ENCODE results near the gene WWC2. TPM values are rescaled to one million over a fixed set of nuclear protein-coding genes. Genes with fewer than 3 reads are reported as not detected.

Gene WWC2
- total and polyA plus RNA-seq, 3 experiments from 2014 or later, result 0.80 to 1.7 (median 0.85) TPM

- H3K27me3 Mint-ChIP-seq, result peaks cover 0 to 21% of the 10 kb centered on the region in 2 donors
Observed at GRCh38 chr4:183241322-183241640, 142.2 kb downstream of the WWC2 start.

DNA sequence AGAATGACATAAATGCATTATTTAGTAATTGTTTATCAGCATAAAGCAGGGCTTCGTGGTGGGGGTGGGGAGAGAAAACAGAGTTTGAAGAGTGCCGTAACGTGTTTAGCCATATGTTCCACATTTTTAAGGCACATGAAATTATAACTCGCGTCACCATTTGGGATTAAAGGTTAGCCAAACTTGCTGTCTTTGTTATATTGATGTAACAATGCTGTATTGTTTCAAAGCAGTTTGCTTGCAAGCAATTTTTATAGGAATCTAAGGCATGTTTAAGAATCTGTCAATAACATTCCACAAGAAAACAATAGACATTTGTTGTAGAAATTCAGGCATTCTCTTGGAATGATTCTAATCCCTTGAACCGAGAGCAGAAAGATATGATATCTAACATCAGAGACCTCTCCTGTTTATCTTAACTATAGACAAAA, 142.7 kb downstream of the WWC2 start:
- CTCF ChIA-PET, result interaction anchor here (1.1 kb wide), 1 partner anchor 303 kb away, joined by 3 read pairs; no protein-coding TSS in a partner anchor
- peaks cover 0 to 6% (median 0%) of the 10 kb centered on the region in 3 donors for H3K36me3 Mint-ChIP-seq
- H3K4me1 Mint-ChIP-seq, result no peaks in the 10 kb centered on the region
- DNase-seq, result no peak
- no peak overlapping the region for H3K4me3 Mint-ChIP-seq
- no peak overlapping the region for H3K27ac ChIP-seq (ENCODE audit: low read depth, low read length)
- no peaks in the 10 kb centered on the region for H3K27me3 ChIP-seq (ENCODE audit: insufficient read depth, low read length, poor library complexity, severe bottlenecking)
- peak overlapping the region in 1 of 8 donors; percentile 21 for H3K27ac Mint-ChIP-seq
- no peak overlapping the region for H3K4me3 ChIP-seq (ENCODE audit: low read length)
- no peaks in the 10 kb centered on the region for H3K9me3 Mint-ChIP-seq
- no peaks in the 10 kb centered on the region for H3K4me1 ChIP-seq (ENCODE audit: insufficient read depth, low read length)
- POLR2A ChIA-PET, result no interaction called here
- H3K36me3 ChIP-seq (ENCODE audit: insufficient read depth, low read length), result no peaks in the 10 kb centered on the region
- H3K27me3 Mint-ChIP-seq, result peaks cover 0 to 21% of the 10 kb centered on the region in 2 donors
- no peaks in the 10 kb centered on the region for H3K9me3 ChIP-seq (ENCODE audit: low read length)

More at GRCh38 chr4:183241322-183241640, 142.2 kb downstream of the WWC2 start:
- H3K27ac Mint-ChIP-seq, result no peak overlapping the region
- H3K9me3 ChIP-seq (ENCODE audit: low read length), result no peaks in the 10 kb centered on the region
- H3K27ac ChIP-seq (ENCODE audit: low read depth, low read length), result no peak overlapping the region
- no peaks in the 10 kb centered on the region for H3K36me3 ChIP-seq (ENCODE audit: insufficient read depth, low read length)
- peaks cover 0 to 11% (median 0%) of the 10 kb centered on the region in 3 donors for H3K36me3 Mint-ChIP-seq
- no peaks in the 10 kb centered on the region for H3K4me1 Mint-ChIP-seq
- no peaks in the 10 kb centered on the region for H3K9me3 Mint-ChIP-seq
- POLR2A ChIA-PET, result no interaction called here
- DNase-seq, result no peak
- no peak overlapping the region for H3K4me3 ChIP-seq (ENCODE audit: low read length)
- H3K27me3 ChIP-seq (ENCODE audit: insufficient read depth, low read length, poor library complexity, severe bottlenecking), result no peaks in the 10 kb centered on the region
- CTCF ChIA-PET, result interaction anchor here (1.1 kb wide), 1 partner anchor 303 kb away, joined by 3 read pairs; no protein-coding TSS in a partner anchor
- no peaks in the 10 kb centered on the region for H3K4me1 ChIP-seq (ENCODE audit: insufficient read depth, low read length)
- H3K4me3 Mint-ChIP-seq, result no peak overlapping the region

- CTCF ChIA-PET, result no interaction called here
- no peaks in the 10 kb centered on the region for H3K4me1 ChIP-seq (ENCODE audit: insufficient read depth, low read length)
- Mint-ChIP-seq H3K36me3 (peaks cover 0 to 4% (median 0%) of the 10 kb centered on the region in 3 donors), H3K4me3 (no peak overlapping the region), H3K27ac (no peak overlapping the region), H3K9me3 (no peaks in the 10 kb centered on the region), H3K4me1 (no peaks in the 10 kb centered on the region), H3K27me3 (peaks cover 0 to 21% of the 10 kb centered on the region in 2 donors)
- H3K27ac ChIP-seq (ENCODE audit: low read depth, low read length), result no peak overlapping the region
- no peaks in the 10 kb centered on the region for H3K36me3 ChIP-seq (ENCODE audit: insufficient read depth, low read length)
- no peaks in the 10 kb centered on the region for H3K9me3 ChIP-seq (ENCODE audit: low read length)
- DNase-seq, result no peak
- H3K4me3 ChIP-seq (ENCODE audit: low read length), result no peak overlapping the region
- POLR2A ChIA-PET, result no interaction called here
- H3K27me3 ChIP-seq (ENCODE audit: insufficient read depth, low read length, poor library complexity, severe bottlenecking), result no peaks in the 10 kb centered on the region
Observed at GRCh38 chr4:183242291-183242690, 143.2 kb downstream of the WWC2 start.

- no peak for DNase-seq
- H3K27ac ChIP-seq (ENCODE audit: low read depth, low read length), result no peak overlapping the region
- H3K4me1 ChIP-seq (ENCODE audit: insufficient read depth, low read length), result no peaks in the 10 kb centered on the region
- H3K9me3 ChIP-seq (ENCODE audit: low read length), result no peaks in the 10 kb centered on the region
- H3K36me3 ChIP-seq (ENCODE audit: insufficient read depth, low read length), result no peaks in the 10 kb centered on the region
- H3K4me3 Mint-ChIP-seq, result no peak overlapping the region
- H3K4me3 ChIP-seq (ENCODE audit: low read length), result no peak overlapping the region
- no peaks in the 10 kb centered on the region for H3K9me3 Mint-ChIP-seq
- ChIA-PET CTCF (interaction anchor here (0.9 kb wide), 1 partner anchor 170 kb away, joined by 3 read pairs; no protein-coding TSS in a partner anchor), POLR2A (no interaction called here)
- peaks cover 0 to 16% of the 10 kb centered on the region in 2 donors for H3K27me3 Mint-ChIP-seq
- H3K36me3 Mint-ChIP-seq, result peaks cover 0 to 4% (median 0%) of the 10 kb centered on the region in 3 donors
- H3K27me3 ChIP-seq (ENCODE audit: insufficient read depth, low read length, poor library complexity, severe bottlenecking), result no peaks in the 10 kb centered on the region
- H3K4me1 Mint-ChIP-seq, result no peaks in the 10 kb centered on the region
- H3K27ac Mint-ChIP-seq, result no peak overlapping the region
Observed at GRCh38 chr4:183244019-183244418, 145.0 kb downstream of the WWC2 start.

- Mint-ChIP-seq H3K36me3 (peaks cover 0 to 2% (median 0%) of the 10 kb centered on the region in 3 donors), H3K27me3 (peaks cover 0 to 16% of the 10 kb centered on the region in 2 donors), H3K4me1 (no peaks in the 10 kb centered on the region), H3K27ac (no peak overlapping the region), H3K9me3 (no peaks in the 10 kb centered on the region), H3K4me3 (no peak overlapping the region)
- Histone ChIP-seq H3K27ac (ENCODE audit: low read depth, low read length) (no peak overlapping the region), H3K9me3 (ENCODE audit: low read length) (no peaks in the 10 kb centered on the region), H3K4me3 (ENCODE audit: low read length) (no peak overlapping the region), H3K27me3 (ENCODE audit: insufficient read depth, low read length, poor library complexity, severe bottlenecking) (no peaks in the 10 kb centered on the region), H3K4me1 (ENCODE audit: insufficient read depth, low read length) (no peaks in the 10 kb centered on the region), H3K36me3 (ENCODE audit: insufficient read depth, low read length) (no peaks in the 10 kb centered on the region)
- ChIA-PET CTCF (interaction anchor here (0.9 kb wide), 2 partner anchors 9 to 171 kb away, joined by 3 read pairs; no protein-coding TSS in a partner anchor), POLR2A (no interaction called here)
- DNase-seq, result no peak
Observed at GRCh38 chr4:183244506-183244905, 145.4 kb downstream of the WWC2 start.

DNA sequence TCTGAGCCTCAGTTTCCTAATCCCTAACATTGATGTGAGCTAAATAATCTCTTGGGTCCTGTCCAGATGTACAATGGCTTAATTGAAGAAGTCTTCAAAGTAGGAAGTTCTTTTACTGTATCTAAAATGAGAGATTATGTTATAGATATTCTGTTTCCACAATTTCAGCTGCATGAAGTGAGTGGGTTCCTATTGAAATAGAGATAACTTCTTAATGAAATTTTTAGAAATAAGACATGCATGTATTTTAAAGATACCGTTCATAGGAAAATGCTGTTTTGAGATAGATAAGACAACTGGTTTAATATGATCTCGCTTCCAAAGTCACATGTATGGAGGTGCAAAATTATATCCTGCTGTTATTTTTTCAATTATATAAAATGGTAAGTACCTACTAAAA, 149.1 kb downstream of the WWC2 start:
- Histone ChIP-seq H3K9me3 (ENCODE audit: low read length) (no peaks in the 10 kb centered on the region), H3K27ac (ENCODE audit: low read depth, low read length) (no peak overlapping the region), H3K36me3 (ENCODE audit: insufficient read depth, low read length) (no peaks in the 10 kb centered on the region), H3K4me3 (ENCODE audit: low read length) (no peak overlapping the region), H3K27me3 (ENCODE audit: insufficient read depth, low read length, poor library complexity, severe bottlenecking) (no peaks in the 10 kb centered on the region), H3K4me1 (ENCODE audit: insufficient read depth, low read length) (no peaks in the 10 kb centered on the region)
- ChIA-PET POLR2A (no interaction called here), CTCF (no interaction called here)
- Mint-ChIP-seq H3K27ac (peak overlapping the region in 1 of 8 donors; percentile 14), H3K4me3 (no peak overlapping the region), H3K36me3 (no peaks in the 10 kb centered on the region), H3K9me3 (no peaks in the 10 kb centered on the region), H3K4me1 (no peaks in the 10 kb centered on the region), H3K27me3 (peaks cover 4 to 12% of the 10 kb centered on the region in 2 donors)
- no peak for DNase-seq

DNA sequence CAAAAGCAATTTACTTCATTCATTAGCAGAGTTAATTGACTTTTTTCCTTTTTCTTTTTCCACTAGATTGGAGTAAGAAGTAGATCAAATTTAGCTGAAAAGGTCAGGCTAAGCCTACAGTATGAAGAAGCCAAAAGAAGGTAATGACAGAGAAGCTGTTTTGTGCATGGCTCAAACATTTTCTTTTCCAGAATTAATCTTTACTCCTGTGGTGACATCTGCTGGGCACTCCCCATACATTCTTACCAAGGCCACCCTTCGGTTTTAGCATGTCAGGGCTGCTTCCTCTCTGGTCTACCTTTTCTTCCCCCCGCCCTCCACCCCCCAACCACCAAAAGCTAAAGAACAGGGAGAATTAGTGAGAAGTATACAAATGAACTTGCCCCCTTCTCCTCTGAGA, 150.8 kb downstream of the WWC2 start:
- Histone ChIP-seq H3K9me3 (ENCODE audit: low read length) (no peaks in the 10 kb centered on the region), H3K4me1 (ENCODE audit: insufficient read depth, low read length) (no peaks in the 10 kb centered on the region), H3K27me3 (ENCODE audit: insufficient read depth, low read length, poor library complexity, severe bottlenecking) (no peaks in the 10 kb centered on the region), H3K36me3 (ENCODE audit: insufficient read depth, low read length) (no peaks in the 10 kb centered on the region), H3K4me3 (ENCODE audit: low read length) (no peak overlapping the region), H3K27ac (ENCODE audit: low read depth, low read length) (no peak overlapping the region)
- Mint-ChIP-seq H3K27me3 (peaks cover 4 to 9% of the 10 kb centered on the region in 2 donors), H3K9me3 (no peaks in the 10 kb centered on the region), H3K4me3 (no peak overlapping the region), H3K27ac (no peak overlapping the region), H3K4me1 (no peaks in the 10 kb centered on the region), H3K36me3 (no peaks in the 10 kb centered on the region)
- POLR2A ChIA-PET, result no interaction called here
- CTCF ChIA-PET, result interaction anchor here (0.6 to 3.0 kb wide), 4 partner anchors 13 to 311 kb away, joined by 3 to 16 read pairs (median 6); no protein-coding TSS in a partner anchor
- DNase-seq, result no peak

DNA sequence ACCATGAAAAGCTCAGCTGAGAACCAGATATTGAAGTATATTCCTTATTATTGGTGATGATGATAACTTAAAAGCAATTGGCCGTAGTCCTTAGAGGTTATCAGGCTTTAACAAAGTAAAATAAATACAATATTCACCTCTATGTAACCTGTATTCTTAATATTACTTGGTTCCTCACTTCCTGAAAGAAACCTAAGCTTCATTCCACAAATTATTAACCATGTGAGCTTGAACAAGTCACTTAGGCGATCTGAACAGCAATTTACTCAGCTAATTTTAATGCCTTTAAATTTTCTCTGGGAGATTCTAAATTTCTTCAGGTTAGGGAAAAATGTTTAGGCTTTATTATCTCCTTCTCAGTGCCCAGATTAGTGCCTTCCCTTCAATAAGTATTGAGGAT, 151.8 kb downstream of the WWC2 start:
- no peak overlapping the region for H3K27ac Mint-ChIP-seq
- Histone ChIP-seq H3K9me3 (ENCODE audit: low read length) (no peaks in the 10 kb centered on the region), H3K27me3 (ENCODE audit: insufficient read depth, low read length, poor library complexity, severe bottlenecking) (no peaks in the 10 kb centered on the region), H3K4me3 (ENCODE audit: low read length) (no peak overlapping the region), H3K27ac (ENCODE audit: low read depth, low read length) (no peak overlapping the region), H3K4me1 (ENCODE audit: insufficient read depth, low read length) (no peaks in the 10 kb centered on the region), H3K36me3 (ENCODE audit: insufficient read depth, low read length) (no peaks in the 10 kb centered on the region)
- H3K4me3 Mint-ChIP-seq, result no peak overlapping the region
- POLR2A ChIA-PET, result no interaction called here
- peaks cover 3 to 4% of the 10 kb centered on the region in 2 donors for H3K27me3 Mint-ChIP-seq
- no peaks in the 10 kb centered on the region for H3K36me3 Mint-ChIP-seq
- DNase-seq, result no peak
- H3K9me3 Mint-ChIP-seq, result no peaks in the 10 kb centered on the region
- CTCF ChIA-PET, result interaction anchor here (1.2 to 3.0 kb wide), 3 partner anchors 9 to 312 kb away, joined by 3 to 16 read pairs (median 9); no protein-coding TSS in a partner anchor
- no peaks in the 10 kb centered on the region for H3K4me1 Mint-ChIP-seq

Measured in CD8-positive, alpha-beta memory T cell (primary cell).